Measurements from ENCODE around the gene TEX14.

DNA sequence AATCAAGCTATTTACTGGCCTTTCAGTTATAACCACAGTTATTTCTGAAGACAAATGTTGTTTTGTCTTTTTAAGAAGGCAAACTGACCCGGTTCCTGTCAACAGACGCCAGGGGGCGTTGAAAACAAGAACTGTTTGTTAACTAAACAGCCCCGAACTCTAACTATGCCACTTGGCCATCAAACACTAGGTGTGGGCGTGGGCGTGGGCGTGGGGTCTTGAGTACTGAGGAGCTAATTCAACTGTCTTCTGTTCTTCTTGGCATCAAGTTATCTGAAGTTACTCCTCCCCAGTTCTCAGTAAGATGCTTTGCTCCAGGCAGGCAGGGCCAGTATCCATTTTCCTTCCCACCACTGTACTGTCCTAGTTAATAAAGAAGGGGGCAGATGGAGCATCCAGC, 114.1 kb downstream of the TEX14 start:
- TF ChIP-seq, protein P1, sequence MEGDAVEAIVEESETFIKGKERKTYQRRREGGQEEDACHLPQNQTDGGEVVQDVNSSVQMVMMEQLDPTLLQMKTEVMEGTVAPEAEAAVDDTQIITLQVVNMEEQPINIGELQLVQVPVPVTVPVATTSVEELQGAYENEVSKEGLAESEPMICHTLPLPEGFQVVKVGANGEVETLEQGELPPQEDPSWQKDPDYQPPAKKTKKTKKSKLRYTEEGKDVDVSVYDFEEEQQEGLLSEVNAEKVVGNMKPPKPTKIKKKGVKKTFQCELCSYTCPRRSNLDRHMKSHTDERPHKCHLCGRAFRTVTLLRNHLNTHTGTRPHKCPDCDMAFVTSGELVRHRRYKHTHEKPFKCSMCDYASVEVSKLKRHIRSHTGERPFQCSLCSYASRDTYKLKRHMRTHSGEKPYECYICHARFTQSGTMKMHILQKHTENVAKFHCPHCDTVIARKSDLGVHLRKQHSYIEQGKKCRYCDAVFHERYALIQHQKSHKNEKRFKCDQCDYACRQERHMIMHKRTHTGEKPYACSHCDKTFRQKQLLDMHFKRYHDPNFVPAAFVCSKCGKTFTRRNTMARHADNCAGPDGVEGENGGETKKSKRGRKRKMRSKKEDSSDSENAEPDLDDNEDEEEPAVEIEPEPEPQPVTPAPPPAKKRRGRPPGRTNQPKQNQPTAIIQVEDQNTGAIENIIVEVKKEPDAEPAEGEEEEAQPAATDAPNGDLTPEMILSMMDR (IDR thresholded peaks at IDR 0.05), result peak; percentile 43 to 72 (median 59)
- no peak for TF ChIP-seq POLR2A (IDR thresholded peaks at IDR 0.05)

All from heart left ventricle (tissue), 13 donors.